ENCODE measurements around the gene C7.
A peak's percentile ranks its signal among the peaks of the same experiment; 100 is the strongest.
"Not testable (repeated sequence)": the region's sequence is repeated elsewhere in the genome, so short reads cannot be mapped to it uniquely, and the experiment has no call there.

C7 gene

GRCh38 chr5:40909264-40909663 is at the start of gene C7:
Gene C7, plus strand, starts transcription at chr5:40909497. Its CDS starts 114 bp downstream, at chr5:40909611.
- DNase-seq (ENCODE audit: low spot score) = no peak

DNA sequence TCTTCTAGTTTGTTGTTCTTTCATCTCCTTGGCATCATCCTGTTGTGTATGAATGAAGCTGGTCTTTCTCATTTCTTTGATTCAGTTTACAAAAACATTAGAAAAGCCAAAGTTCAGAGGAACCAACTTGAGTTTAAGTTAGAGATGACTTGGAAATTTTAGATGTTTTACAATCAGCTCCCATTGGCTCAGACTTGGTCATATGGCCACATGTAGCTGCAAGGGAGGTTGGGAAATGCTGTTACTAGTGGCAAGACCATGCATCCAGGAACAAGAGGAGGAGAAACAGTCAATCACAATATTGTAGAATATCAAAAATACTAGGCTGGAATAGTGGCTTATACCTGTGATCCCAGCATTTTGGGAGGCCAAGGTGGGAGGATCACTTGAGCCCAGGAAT is 48.6 kb upstream of the C7 start:
- DNase-seq (ENCODE audit: low spot score) = no peak

DNA sequence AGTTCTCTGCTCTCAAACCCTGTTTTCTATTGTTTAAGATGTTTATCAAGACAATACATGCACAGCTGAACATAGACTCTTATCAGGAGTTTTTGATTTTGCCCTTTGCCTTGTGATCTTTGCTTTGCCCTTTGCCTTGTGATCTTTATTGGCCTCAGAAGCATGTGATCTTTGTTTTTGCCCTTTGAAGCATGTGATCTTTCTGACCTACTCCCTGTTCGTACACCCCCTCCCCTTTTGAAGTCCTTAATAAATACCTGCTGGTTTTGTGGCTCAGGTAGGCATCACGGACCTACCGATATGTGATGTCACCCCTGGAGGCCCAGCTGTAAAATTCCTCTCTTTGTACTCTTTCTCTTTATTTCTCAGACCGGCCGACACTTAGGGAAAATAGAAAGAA is 44.3 kb upstream of the C7 start:
- DNase-seq (ENCODE audit: low spot score) = not testable (repeated sequence)

- no peak for DNase-seq (ENCODE audit: low spot score)
Observed at GRCh38 chr5:40866844-40867243, 42.5 kb upstream of the C7 start.

GRCh38 chr5:40869384-40869783 is 39.9 kb upstream of the C7 start:
- no peak for DNase-seq (ENCODE audit: low spot score)

- DNase-seq (ENCODE audit: low spot score) = no peak
Observed at GRCh38 chr5:40871177-40871576, 38.1 kb upstream of the C7 start.

GRCh38 chr5:40872253-40872652 is 37.0 kb upstream of the C7 start:
- not testable (repeated sequence) for DNase-seq (ENCODE audit: low spot score)

DNA sequence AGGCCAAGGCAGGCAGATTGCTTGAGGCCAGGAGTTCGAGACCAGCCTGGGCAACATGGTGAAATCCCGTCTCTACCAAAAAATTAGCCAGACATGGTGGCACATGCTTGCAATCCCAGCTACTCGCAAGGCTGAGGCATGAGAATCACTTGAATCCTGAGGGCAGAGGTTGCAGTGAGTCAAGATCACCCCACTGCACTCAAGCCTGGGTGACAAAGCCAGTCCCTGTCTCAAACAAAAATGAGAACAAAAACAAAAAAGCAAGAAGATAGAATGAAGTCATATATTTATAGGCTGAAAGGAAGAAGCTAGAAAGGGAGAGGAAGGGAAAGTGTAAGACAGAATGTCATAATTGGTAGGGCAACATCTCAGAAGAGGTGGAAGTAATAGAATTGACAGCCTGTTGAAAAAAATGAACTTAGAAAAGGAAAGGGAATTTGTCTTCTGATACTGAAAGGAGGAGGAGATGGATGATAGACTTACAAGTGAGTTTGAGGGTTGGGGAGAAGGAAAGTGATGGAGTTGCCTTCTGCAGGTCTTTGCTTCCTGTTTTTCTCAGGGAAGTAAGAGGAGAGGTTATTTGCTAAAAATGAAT is 35.9 kb upstream of the C7 start:
- DNase-seq (ENCODE audit: low spot score) = no peak

DNA sequence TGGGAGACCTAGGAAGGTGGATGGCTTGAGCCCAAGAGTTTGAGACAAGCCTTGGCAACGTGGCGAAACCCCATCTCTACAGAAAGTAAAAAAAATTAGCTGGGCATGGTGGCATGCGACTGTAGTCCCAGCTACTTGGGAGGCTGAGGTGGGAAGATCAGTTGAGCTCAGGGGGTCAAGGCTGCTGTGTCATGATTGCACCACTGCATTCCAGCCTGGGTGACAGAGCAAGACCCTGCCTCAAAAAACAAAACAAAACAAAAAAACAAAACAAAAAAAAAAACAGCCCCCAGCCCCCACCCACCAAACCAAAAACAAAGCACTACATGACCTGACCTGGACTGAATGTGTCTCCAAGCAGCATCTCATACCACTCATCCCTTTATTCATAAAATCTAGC is 33.3 kb upstream of the C7 start:
- no peak for DNase-seq (ENCODE audit: low spot score)

DNA sequence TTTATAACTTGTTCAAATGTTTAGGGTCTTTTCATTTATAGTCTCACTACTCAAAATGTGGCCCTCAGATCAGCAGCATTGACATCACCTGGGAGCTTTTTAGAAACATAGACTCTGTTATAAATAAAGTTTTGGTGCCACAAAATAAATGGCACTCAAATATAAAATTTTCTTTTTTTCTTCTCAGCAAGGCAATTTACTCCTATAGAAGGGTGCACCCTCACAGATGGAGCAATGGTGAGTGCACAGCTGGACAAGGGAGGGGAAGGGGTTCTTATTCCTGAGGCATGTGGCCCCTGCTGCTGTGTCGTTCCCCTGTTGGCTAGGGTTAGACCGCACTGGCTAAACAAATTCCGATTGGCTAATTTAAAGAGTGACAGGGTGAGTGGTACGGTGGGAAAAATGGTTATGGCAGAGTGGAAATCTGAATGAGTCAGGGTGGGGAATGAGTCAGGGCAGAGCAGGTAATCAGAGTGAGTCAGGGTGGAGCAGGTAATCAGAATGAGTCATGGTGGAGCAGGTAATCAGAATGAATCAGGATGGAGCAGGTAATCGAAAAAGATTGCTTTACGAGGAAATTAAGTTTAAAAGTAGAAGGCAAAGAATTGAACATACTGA is 31.8 kb upstream of the C7 start:
- DNase-seq (ENCODE audit: low spot score) = no peak

DNA sequence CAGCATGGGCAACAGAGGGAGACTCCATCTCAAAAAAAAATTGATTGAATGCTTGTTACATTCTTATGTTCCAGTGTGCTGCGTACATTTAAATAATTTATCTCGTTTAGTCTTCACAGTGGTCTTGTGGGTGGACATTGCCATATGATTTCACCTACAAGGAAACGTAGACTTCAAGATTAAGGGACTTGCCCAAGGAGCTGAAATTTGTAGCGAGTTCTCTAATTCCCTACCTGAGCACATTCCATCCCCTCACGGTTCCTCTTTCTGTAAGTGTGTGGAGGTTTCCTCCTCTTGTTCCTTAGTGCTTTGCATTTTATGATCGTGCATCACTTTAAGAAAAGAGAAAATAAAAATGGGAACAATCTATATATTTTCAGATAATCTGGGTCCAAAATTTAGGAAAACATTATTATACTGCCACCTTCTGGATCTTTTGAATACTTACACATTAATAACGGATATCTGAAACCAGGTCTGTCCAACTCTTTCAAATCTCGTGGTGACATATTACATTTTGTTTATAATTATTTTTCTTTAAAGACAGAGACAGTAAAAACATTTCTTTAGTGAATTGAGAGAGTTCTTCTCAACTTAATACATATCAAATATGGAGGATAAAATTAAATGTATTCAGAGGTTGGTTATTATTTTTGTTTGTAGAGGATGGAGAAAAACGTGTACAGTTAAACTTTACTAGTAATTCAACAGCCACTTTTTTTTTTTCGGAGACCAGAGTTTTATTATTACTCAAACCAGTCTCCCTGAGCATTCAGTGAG is 29.9 kb upstream of the C7 start:
- no peak for DNase-seq (ENCODE audit: low spot score)

DNA sequence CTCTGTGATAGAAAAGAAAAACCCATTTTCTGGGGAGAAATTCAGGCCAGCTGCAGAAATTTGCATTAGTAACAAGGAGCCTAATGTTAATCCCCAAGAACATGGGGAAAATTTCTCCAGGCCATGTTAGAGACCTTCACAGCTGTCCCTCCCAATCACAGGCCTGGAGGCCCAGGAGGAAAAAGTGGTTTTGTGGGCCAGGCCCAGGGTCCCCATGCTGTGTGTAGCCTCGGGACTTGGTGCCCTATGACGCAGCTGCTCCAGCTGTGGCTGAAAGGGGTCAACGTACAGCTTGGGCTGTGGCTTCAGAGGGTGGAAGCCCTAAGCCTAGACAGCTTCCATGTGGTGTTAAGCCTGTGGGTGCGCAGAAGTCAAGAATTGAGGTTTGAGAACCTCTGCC is 27.0 kb upstream of the C7 start:
- no peak for DNase-seq (ENCODE audit: low spot score)

DNA sequence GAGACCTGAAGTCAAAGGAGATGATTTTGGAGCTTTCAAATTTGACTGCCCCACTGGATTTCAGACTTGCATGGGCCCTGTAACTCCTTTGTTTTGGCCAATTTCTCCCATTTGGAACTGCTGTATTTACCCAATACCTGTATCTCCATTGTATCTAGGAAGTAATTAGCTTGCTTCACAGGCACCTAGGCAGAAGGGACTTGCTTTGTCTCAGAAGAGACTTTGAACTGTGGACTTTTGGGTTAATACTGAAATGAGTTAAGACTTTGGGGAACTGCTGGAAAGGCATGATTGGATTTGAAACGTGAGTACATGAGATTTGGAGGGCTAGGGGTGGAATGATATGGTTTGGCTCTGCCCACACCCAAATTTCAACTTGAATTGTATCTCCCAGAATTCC is 26.2 kb upstream of the C7 start:
- not testable (repeated sequence) for DNase-seq (ENCODE audit: low spot score)

DNA sequence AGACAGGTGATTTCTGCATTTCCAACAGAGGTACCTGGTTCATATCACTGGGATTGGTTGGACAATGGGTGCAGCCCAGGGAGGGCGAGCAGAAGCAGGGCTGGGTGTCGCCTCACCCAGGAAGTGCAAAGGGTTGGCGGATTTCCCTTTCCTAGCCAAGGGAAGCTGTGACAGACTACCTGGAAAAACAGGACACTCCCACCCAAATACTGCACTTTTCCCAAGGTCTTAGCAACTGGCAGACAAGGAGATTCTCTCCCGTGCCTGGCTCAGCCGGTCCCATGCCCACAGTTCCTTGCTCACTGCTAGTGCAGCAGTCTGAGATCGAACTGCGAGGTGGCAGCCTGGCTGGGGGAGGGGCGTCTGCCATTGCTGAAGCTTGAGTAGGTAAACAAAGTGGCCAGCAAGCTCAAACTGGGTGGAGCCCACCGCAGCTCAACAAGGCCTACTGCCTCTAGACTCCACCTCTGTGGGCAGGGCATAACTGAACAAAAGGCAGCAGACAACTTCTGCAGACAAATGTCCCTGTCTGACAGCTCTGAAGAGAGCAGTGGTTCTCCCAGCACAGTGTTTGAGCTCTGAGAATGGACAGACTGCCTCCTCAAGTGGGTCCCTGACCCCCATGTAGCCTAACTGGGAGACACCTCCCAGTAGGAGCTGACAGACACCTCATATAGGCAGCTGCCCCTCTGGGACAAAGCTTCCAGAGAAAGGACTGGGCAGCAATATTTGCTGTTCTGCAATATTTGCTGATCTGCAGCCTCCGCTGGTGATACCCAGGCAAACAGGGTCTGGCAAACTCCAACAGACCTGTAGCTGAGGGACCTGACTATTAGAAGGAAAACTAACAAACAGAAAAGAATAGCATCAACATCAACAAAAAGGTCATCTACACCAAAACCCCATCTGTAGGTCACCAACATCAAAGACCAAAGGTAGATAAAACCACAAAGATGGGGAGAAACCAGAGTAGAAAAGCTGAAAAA is 13.6 kb upstream of the C7 start:
- not testable (repeated sequence) for DNase-seq (ENCODE audit: low spot score)

DNA sequence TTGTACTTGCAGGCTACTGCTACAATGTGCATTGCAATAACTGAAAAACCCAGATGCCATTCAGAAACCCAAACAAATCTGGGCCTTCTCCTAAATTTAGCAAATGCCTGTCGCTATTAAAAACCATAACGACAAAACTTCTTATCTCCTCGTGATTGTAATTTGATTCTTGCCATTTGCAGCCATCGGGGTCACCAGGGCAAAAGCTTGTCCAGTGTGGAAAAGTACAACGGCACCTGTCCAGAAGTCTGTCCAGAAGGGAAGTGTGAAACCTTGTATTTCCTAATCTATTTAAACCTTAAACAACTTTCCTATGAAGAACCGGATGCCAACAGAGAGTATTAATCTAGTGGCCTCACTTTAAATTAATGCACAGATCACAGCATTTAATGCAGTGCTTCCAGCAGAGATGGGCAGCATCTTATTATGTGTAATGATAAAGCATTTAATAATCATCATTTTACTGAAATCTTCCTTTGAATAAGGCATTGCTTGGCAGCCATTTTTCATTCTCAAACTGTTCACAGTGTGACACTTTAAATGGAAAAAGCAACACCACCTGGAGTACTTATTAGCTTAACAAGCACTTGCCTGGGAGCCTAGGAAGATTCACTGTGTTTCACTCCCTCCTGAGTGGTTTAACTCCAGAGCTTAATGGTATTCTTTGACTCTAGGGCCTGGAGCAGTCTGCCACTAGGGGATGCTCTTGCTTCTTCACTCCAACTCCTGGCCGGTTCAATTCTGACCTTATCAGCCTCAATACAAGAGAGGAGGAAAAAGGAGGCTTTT is 4.9 kb upstream of the C7 start:
- DNase-seq (ENCODE audit: low spot score) = peak; percentile 53

DNA sequence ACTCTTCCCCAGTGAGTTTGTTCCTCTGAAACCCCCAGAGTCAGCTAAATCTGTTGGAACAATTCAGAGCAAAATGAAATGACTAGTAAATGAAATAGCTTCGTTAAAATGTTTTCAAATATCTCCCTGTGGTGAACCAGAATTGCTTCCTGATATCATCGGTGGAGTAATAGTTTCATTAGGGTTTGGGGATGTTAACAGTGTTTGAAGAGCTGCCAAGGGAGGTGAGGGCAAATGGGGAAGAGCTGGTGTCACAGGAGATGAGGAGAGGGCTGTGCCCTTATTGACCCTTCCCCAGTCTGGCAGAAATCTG is 4.3 kb upstream of the C7 start:
- DNase-seq (ENCODE audit: low spot score) = no peak

DNA sequence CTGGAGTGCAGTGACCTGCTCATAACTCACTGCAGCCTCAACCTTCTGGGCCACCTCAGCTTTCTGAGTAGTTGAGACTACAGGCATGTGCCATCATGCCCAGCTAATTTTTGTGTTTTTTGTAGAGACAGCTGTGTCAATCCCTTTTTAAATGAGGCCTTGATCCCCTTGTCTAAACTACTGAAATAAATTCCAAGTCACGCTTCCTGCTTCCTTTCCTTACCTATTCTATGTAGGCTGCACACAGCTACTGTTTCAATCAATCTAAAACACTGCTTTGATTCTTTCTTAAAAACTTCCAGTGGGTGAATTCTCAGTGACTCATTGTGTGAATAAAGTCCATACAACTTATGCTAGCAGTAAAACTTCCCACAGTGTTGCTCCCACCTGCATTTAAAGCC is 2.9 kb upstream of the C7 start:
- DNase-seq (ENCODE audit: low spot score) = no peak

DNA sequence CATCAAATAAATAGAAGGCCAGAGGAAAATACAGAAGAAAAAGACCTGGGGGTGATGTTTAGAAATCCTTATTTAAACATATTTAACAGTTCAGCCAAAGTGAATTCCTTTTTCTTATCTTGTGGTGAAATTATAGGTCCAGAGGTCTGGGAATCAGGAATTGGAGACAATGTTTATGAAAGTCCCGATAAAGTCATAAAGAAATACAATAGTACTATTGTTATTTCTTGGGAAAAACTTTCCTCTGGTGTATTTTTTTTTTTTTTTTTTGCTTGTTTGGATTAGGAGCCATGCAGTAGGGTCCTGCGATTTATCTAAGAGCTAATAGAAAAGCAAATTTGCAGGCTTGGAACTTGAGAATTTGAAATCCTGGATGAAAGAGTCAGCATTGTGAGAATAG is 426 bp downstream of the C7 start:
- no peak for DNase-seq (ENCODE audit: low spot score)

DNA sequence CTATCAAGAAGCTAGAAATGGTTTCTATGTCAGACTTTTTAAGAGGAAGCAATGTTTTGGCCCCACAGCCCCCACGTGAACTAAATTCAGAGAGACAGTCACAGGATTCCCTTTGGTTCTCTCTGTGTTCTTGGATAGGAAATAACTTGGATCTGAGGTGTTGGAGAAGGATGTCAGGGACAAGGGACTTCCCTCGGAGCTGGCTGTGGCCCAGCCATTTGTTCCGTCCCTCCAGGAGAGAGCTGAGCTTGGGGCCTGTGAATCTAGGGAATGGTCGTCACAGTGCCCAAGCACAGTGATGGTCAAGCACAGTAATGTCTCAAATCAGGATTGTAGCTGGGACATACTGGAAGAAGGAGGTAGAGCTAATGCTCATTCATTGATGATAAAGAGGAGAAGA is 2.0 kb downstream of the C7 start:
- DNase-seq (ENCODE audit: low spot score) = no peak

DNA sequence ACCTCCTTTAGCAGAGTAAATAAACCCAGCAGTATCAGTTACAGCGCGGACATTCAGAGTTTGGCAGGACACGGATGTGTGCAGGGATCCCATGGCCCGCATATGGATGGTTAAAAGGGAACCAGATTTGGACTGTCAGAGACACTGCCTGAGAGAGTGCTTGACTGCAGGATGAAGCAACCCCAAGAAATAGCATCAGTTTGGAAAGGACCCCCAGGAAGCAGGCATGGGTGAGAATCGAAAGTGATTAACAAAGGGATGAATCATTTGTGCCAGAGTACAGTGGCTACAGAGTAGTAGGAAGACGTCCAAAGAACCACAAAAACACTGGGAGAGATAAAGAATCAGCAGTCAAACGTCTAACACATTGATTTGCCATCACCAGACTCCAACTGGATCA is 5.5 kb downstream of the C7 start:
- DNase-seq (ENCODE audit: low spot score) = no peak

DNA sequence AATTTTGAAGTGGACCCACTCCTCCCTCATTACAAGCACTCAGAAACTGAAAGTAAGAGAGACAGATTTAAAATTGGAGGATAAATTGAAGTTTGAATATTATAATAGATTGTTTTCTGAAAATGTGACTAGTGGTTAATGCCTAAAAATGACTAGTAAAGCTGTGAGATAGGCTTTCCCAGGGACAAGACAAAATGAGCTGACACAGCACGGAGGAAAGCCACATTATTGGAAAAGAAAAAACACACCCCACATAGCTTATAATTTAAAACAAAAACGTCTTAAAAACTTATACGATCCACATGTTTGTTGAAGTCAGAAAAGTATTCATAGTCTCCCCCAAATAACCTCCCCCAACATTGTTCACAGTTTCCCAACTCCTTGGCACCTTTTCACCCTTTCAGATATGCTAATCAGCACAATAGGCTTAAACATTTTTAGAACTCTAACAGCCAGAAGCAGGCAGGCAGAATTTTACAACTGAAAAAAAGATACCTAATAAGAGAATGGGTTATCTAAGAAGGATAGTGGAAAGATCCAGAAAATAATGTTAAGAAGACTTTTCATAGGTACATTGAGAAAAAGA is 6.1 kb downstream of the C7 start:
- no peak for DNase-seq (ENCODE audit: low spot score)
